HL-60/S4 (cell line): ENCODE results near the gene PARG.
"Not testable (repeated sequence)": the region's sequence is repeated elsewhere in the genome, so short reads cannot be mapped to it uniquely, and the experiment has no call there.

Experiments
- in situ Hi-C: fragments of 300-500 bp; cut with MboI; formaldehyde crosslinking; loops from 2 replicates; pipeline ENCODE4 v1.14.3; 2022; ENCODE audit warnings: low sequenced_read_pairs

Gene PARG

GRCh38 chr10:49830846-49831245, 111.0 kb downstream of the PARG start:
- in situ Hi-C loops, result no loop called here

- in situ Hi-C loops, result no loop called here
Observed at GRCh38 chr10:49830016-49830415, 111.8 kb downstream of the PARG start.

- in situ Hi-C loops, result no loop called here
Observed at GRCh38 chr10:49827297-49827696, 114.5 kb downstream of the PARG start.

DNA sequence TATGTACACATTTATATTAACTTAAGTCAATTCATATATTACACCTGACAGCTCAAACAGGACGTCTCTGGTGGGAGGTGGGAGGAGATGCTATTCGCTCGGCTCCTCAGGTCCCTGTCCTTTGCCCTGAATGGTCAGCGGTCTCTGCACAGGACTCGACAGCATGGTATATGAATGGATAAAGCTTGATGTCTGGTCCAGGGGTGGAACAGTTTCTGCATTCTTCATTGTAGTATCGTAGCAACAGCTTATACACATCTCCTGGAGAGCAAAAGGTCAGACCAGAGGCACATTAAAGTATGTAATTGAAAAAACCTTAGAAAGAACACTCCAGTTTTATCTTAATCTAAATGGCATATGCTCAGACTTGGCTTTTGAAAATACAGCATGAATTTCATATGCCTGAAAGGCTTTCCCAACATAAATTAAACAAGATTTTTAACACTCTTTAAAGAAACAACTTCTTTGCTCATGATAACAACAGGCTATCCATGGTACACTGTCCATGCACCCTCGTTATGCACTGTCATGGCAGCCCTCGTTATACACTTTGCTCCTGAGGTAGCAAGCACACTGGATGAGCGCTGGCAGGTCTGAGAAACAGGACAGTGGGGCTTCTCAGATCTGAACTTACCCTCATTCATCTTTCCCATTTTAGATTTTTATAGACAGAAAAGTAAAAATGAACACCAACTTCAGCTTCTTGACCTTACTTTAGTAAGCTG, 122.4 kb downstream of the PARG start:
- in situ Hi-C loops, result no loop called here

- in situ Hi-C loops, result no loop called here
Observed at GRCh38 chr10:49817845-49818244, 124.0 kb downstream of the PARG start.

DNA sequence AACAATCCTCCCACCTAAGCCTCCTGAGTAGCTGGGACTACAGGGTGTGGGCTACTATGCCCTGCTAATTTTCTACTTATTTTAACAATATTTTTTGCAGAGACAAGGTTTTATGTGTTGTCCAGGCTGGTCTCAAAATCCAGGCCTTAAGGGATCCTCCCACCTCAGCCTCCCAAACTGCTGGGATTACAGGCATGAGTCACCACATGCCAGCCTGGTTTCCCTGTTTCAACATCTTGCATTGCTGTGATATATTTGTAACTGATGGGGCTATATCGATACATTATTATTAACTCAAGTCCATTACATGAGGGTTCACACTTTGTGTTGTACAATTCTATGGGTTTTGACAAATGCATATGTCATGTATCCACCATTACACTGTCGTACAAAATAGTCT, 137.8 kb downstream of the PARG start:
- in situ Hi-C loops, result no loop called here

DNA sequence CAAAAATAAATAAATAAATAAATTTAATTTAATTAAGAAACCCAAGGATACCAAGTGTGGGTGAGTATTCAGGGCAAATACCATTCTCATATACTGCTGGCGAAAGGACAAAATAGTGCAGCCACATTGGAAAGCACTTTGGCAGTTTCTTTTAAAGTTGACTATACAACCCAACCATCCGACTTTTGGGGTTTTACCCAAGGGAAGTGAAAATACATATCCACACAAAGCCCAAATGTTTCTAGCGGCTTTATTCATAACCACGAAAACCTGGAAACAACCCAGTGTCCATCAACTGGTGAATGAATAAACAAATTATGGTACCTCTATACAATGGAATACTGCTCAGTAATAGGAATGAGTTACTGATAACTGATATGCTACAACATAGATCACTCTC, 143.6 kb downstream of the PARG start:
- in situ Hi-C loops, result no loop called here

DNA sequence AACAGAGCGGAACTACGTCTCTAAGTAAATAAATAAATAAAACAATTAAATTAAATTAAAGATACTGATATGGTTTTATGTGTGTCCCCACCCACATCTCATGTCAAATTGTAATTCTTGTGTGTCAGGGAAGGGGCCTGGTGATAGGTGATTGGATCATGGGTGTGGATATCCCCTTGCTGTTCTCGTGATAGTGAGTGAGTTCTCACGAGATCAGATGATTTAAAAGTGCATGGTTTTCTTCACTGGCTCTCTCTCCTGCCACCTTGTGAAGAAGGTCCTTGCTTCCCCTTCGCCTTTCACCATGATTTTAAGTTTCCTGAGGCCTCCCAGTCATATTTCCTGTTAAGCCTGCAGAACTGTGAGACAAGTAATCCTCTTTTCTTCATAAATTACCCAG, 150.7 kb downstream of the PARG start:
- in situ Hi-C loops, result no loop called here

GRCh38 chr10:49784681-49785080, 157.1 kb downstream of the PARG start:
- in situ Hi-C loops, result no loop called here

DNA sequence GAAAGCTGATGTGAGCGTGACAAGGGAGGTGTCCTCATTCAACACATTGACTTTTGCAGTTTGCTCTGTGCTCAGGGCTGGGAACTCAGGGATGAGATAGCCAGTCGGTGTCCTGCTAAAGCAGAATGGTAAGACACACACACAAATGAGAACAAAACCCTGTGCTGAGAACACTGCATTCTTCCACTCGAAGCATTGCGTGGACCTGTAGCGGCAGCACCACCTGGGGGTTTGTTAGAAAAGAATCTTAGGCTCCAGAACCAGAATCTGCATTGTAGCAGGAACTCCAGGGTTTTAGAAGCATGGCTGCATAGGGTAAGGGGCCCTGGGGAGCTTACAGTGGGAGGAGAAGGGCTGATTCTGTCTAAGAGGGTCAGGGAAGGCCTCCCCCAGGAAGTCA, 158.2 kb downstream of the PARG start:
- in situ Hi-C loops, result no loop called here

DNA sequence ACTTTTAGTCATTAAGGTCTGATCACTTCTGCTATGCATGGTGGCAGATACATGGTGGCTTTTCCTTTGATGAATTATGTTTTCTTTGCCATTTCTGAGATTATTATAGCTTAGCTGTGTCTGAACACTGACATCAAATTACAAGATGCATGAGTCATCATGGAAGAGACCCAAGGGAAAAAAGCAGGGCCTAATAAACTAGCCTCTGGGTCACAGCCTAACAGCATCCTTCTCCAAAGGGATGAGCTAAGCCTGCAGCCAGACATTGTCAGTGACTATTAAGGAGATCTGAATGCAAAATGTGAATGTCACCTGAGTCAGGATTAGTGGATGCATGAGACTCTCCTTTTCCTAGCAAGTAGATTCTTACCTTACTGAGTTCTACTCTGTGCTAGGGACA, 160.6 kb downstream of the PARG start:
- in situ Hi-C loops, result no loop called here

- in situ Hi-C loops, result no loop called here
Observed at GRCh38 chr10:49778197-49778596, 163.6 kb downstream of the PARG start.

DNA sequence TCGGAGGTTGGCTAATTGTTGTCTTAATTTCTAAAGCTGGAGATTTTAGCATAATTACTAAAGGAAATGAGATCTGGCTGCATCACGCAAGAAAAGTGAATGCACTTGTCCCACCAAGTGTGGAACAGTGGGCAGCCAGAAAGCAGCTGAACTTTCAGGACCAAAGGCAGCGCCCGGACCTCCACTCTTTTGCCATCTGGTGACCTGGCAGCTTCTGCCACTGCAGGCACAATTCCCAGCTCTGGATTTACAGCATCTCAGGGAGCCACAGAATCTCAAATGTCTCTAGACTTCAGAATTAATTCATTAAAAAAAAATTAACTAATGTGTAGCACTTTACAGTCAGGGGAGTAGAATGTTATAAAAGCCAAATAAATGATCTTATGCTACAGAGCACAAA, 165.0 kb downstream of the PARG start:
- in situ Hi-C loops, result no loop called here

- in situ Hi-C loops, result no loop called here
Observed at GRCh38 chr10:49775014-49775413, 166.8 kb downstream of the PARG start.

GRCh38 chr10:49772944-49773343, 168.9 kb downstream of the PARG start:
- in situ Hi-C loops, result not testable (repeated sequence)

DNA sequence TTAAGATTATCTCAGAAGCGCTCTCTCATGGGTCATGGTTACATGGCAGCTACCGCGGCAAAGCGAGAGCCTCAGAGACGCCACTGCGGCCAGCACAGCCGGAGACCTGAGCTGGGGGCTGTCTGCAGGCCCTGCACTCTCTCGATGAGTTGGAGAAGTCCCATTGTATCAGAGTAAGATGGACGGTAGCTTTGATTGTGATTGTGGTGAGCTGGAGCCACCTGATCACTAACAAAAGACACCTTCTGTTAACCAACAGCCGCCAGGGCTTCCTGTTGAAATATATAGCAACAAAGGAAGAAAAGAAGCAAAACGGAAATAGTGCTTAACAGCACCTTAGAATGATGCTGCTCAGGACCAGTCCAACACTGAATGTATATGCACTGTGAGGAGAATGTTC, 170.8 kb downstream of the PARG start:
- in situ Hi-C loops, result not testable (repeated sequence)

DNA sequence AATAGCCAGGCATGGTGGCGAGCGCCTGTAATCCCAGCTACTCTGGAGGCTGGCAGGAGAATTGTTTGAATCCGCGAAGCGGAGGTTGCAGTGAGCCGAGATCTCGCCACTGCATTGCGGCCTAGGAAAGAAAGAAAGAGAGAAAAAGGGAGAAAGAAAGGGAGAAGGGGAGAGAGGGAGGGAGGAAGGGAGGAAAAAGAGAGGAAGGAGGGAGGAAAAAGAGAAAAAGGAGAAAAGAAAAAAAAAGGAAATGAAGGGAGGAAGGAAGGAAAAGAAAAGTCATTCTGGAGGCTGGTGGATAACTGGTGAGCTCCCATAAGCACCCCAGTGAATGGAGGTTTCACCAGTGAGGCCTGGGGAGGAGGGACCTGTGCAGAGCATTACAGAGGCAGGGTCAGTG, 172.1 kb downstream of the PARG start:
- in situ Hi-C loops, result no loop called here

GRCh38 chr10:49768731-49769130, 173.1 kb downstream of the PARG start:
- in situ Hi-C loops, result no loop called here

- in situ Hi-C loops, result no loop called here
Observed at GRCh38 chr10:49768329-49768728, 173.5 kb downstream of the PARG start.
